Hepatocyte (in vitro differentiated cells): Measurements from ENCODE around the gene LCMT1. TPM values are rescaled to one million over a fixed set of nuclear protein-coding genes. Genes with fewer than 3 reads are reported as not detected.

ENCODE experiments used
- DNase-seq: peaks from one replicate; pipeline ENCODE4 v3.0.0-alpha.2; 2016; ENCODE audit warnings: low spot score
- H2AFZ ChIP-seq: fragments of 200-600 bp; sonication (generic); 2 replicates; pipeline ENCODE4 v1.6.0; 2016; ENCODE audit warnings: antibody characterized with exemption, mild to moderate bottlenecking
- H3K27ac ChIP-seq: fragments of 200-600 bp; sonication (generic); 2 replicates; pipeline ENCODE4 v1.5.1; 2016; ENCODE audit warnings: mild to moderate bottlenecking
- H3K27me3 ChIP-seq: fragments of 200-600 bp; sonication (generic); 2 replicates; pipeline ENCODE4 v1.6.1; 2016
- H3K36me3 ChIP-seq: fragments of 200-600 bp; sonication (generic); replicated peaks from 2 replicates; pipeline ENCODE4 v1.5.1; 2016; ENCODE audit warnings: low read depth; ENCODE audit not compliant: insufficient read depth
- H3K4me1 ChIP-seq: fragments of 200-600 bp; sonication (generic); 2 replicates; pipeline ENCODE4 v1.5.1; 2016; ENCODE audit warnings: mild to moderate bottlenecking, moderate library complexity; ENCODE audit not compliant: insufficient read depth
- H3K4me2 ChIP-seq: fragments of 200-600 bp; sonication (generic); 2 replicates; pipeline ENCODE4 v1.6.0; 2016
- H3K4me3 ChIP-seq: fragments of 200-600 bp; sonication (generic); 2 replicates; pipeline ENCODE4 v1.5.1; 2016; ENCODE audit warnings: mild to moderate bottlenecking
- H3K79me2 ChIP-seq: fragments of 200-600 bp; sonication (generic); 2 replicates; pipeline ENCODE4 v1.6.0; 2017; ENCODE audit warnings: mild to moderate bottlenecking
- H3K9me2 ChIP-seq: fragments of 200-600 bp; sonication (generic); replicated peaks from 2 replicates; pipeline ENCODE4 v1.6.0; 2017; ENCODE audit warnings: mild to moderate bottlenecking; ENCODE audit not compliant: insufficient read depth
- H3K9me3 ChIP-seq: fragments of 200-600 bp; sonication (generic); 2 replicates; pipeline ENCODE4 v1.5.1; 2016; ENCODE audit warnings: low read depth, mild to moderate bottlenecking
- H4K20me1 ChIP-seq: fragments of 200-600 bp; sonication (generic); 2 replicates; pipeline ENCODE4 v1.6.0; 2016; ENCODE audit warnings: mild to moderate bottlenecking; ENCODE audit not compliant: insufficient read depth, poor library complexity, severe bottlenecking
- CTCF ChIP-seq: fragments of 200-600 bp; sonication (generic); IDR thresholded peaks from 2 replicates; pipeline ENCODE4 v1.5.1; 2016; ENCODE audit warnings: antibody characterized with exemption, mild to moderate bottlenecking; ENCODE audit not compliant: poor library complexity
- EZH2 ChIP-seq: fragments of 200-600 bp; sonication (generic); IDR thresholded peaks from 2 replicates; pipeline ENCODE4 v1.6.1; 2016; ENCODE audit warnings: antibody characterized with exemption, mild to moderate bottlenecking, borderline replicate concordance
- EZH2phosphoT487 ChIP-seq: fragments of 200-600 bp; sonication (generic); IDR thresholded peaks from one replicate; pipeline ENCODE4 v1.6.1; 2018; ENCODE audit warnings: antibody characterized with exemption, mild to moderate bottlenecking, low read depth, moderate library complexity; ENCODE audit not compliant: unreplicated experiment, severe bottlenecking
- WGBS: methylation state at CpG from one replicate; pipeline ENCODE4 v1.1.6; 2016; ENCODE audit warnings: low lambda C conversion rate; ENCODE audit errors: missing lambda C conversion rate; 5-methylcytosine and 5-hydroxymethylcytosine counted together
- polyA plus RNA-seq: library from polyadenylated mRNA; unstranded; fragments of >200 nt; fragmentation: Nextera tagmentation; extraction: Ambion mirVana; gene quantifications from 2 replicates; pipeline ENCODE4 v1.2.1, GENCODE V29; 2016
- total RNA-seq: library from RNA; depleted of rRNA; stranded (reverse); fragments of >200 nt; gene quantifications from 2 replicates; pipeline ENCODE4 v1.2.3, GENCODE V29; 2014

The LCMT1 gene
- total and polyA plus RNA-seq, 2 experiments from 2014 or later, result 33.0 to 47.7 TPM

DNA sequence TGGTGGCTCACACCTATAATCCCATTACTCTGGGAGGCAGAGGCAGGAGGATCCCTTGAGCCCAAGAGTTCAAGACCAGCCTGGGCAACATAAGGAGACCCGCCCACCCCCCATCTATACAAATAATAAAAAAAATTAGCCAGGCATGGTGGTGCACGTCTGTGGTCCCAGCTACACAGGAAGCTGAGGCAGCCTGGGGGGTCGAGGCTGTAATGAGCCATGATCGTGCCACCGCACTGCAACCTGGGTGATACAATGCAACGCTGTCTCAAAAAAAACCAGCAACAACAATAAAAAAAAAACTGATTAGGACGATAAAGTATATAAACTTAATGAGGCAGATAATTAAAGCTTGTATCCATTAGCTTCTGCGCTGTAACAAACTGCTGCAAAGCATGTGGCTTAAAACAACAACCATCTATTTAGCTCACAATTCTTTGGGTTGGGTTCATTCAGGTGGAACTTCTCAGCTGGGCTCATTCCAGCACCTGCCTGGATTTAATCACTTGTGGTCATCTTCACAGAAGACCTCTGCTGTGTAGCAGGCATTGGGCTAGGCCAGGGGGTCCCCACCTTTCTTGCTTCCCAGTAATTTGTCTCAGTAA lies 45.8 kb downstream of the LCMT1 start:
- Histone ChIP-seq H3K4me2 (no peak overlapping the region), H3K79me2 (no peaks in the 10 kb centered on the region), H3K9me3 (no peaks in the 10 kb centered on the region), H3K4me3 (no peak overlapping the region), H3K27me3 (no peaks in the 10 kb centered on the region), H4K20me1 (no peaks in the 10 kb centered on the region), H3K27ac (no peak overlapping the region), H3K4me1 (no peaks in the 10 kb centered on the region), H3K9me2 (no peaks in the 10 kb centered on the region), H3K36me3 (no peaks in the 10 kb centered on the region), H2AFZ (no peak overlapping the region)
- WGBS, result 90% methylated on average over 8 of the region's 8 CpGs
- DNase-seq, result no peak
- TF ChIP-seq EZH2phosphoT487, result no peak
- no peak for TF ChIP-seq EZH2
- no peak for TF ChIP-seq CTCF

DNA sequence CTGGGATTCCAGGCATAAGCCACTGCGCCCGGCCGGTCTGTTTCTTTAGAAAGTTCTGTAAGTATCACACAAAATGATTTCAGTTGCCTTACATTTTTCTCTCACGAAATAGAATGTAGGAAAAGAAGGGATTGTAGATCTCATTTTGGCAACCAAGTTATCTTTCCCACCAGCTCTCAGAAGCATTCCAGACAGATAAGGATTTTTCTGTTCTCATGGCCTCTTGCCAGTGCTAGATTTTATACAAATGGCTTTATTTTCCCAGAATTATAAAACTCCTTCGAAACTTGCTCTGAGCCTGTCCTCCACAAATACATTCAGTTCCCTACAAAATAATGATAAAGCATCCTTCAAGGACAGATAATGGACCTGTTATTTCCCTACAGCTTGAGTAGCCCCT lies 46.9 kb downstream of the LCMT1 start:
- Histone ChIP-seq H3K4me2 (no peak overlapping the region), H3K27me3 (no peaks in the 10 kb centered on the region), H3K79me2 (no peaks in the 10 kb centered on the region), H2AFZ (no peak overlapping the region), H3K36me3 (no peaks in the 10 kb centered on the region), H3K4me3 (no peak overlapping the region), H4K20me1 (no peaks in the 10 kb centered on the region), H3K9me3 (no peaks in the 10 kb centered on the region), H3K9me2 (no peaks in the 10 kb centered on the region), H3K27ac (no peak overlapping the region), H3K4me1 (no peaks in the 10 kb centered on the region)
- DNase-seq, result no peak
- TF ChIP-seq EZH2, result no peak
- no peak for TF ChIP-seq CTCF
- TF ChIP-seq EZH2phosphoT487, result no peak
- WGBS, result 93% methylated on average over 5 of the region's 5 CpGs

DNA sequence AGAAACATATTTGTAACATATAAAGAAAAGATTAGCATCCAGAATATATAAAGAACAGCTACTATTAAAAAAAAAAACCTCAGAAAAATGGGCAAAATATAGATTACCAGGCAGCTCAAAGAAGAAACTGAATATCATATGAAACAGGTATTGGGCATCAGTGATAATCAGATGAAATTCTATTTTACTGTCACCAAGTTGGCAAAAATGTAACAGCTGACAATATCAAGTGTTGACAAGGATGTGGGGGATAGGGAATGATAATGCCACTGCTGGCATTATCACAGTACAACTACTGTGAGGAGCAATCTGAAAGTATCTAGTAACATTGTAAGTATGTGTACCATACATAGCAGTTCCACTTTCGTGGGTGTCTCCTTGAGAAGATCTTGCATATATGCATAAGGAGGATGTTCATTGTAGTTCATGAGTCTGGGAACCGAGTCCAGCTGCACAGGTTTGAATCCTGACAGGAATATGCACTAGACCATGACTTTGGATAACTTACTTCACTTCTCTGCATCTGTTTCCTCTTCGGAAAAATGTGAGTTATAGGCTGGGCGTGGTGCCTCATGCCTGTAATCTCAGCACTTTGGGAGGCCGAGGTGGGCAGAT lies 50.3 kb downstream of the LCMT1 start:
- WGBS, result 98% methylated on average over 5 of the region's 5 CpGs

More for the DNA sequence above, 50.3 kb downstream of the LCMT1 start:
- no peak overlapping the region for H3K27ac ChIP-seq
- H3K4me2 ChIP-seq, result no peak overlapping the region
- H3K9me2 ChIP-seq, result no peaks in the 10 kb centered on the region
- no peaks in the 10 kb centered on the region for H3K9me3 ChIP-seq
- no peaks in the 10 kb centered on the region for H3K79me2 ChIP-seq
- no peaks in the 10 kb centered on the region for H3K36me3 ChIP-seq
- H3K27me3 ChIP-seq, result no peaks in the 10 kb centered on the region
- no peaks in the 10 kb centered on the region for H3K4me1 ChIP-seq
- DNase-seq, result no peak
- no peak overlapping the region for H3K4me3 ChIP-seq
- TF ChIP-seq EZH2phosphoT487 (no peak), CTCF (no peak), EZH2 (no peak)
- no peak overlapping the region for H2AFZ ChIP-seq
- no peaks in the 10 kb centered on the region for H4K20me1 ChIP-seq
